WTC11 (cell line): ENCODE results near the gene TSGA10. TPM values are rescaled to one million over a fixed set of nuclear protein-coding genes. Genes with fewer than 3 reads are reported as not detected.

Source experiments
- CTCF ChIP-seq: fragments of 200-600 bp; IDR thresholded peaks from 2 replicates; pipeline ENCODE4 v1.8.0; 2022; ENCODE audit warnings: antibody characterized with exemption
- GABPB1 ChIP-seq: sonication (generic); formaldehyde crosslinking; IDR thresholded peaks from 2 replicates; pipeline ENCODE4 v1.8.1; 2023; ENCODE audit warnings: mild to moderate bottlenecking, missing genetic modification reagents
- GTF2I ChIP-seq: fragments of 250-450 bp; sonication (Bioruptor Pico); conservative IDR thresholded peaks from 2 replicates; pipeline ENCODE4 v1.4.0; 2021; ENCODE audit warnings: mild to moderate bottlenecking
- JUN ChIP-seq: sonication (generic); formaldehyde crosslinking; IDR thresholded peaks from 2 replicates; pipeline ENCODE4 v1.8.0; 2023; ENCODE audit warnings: mild to moderate bottlenecking, missing genetic modification reagents
- NR1H2 ChIP-seq: sonication (generic); formaldehyde crosslinking; IDR thresholded peaks from 2 replicates; pipeline ENCODE4 v1.9.0; 2021; ENCODE audit warnings: mild to moderate bottlenecking, moderate library complexity, missing genetic modification reagents
- total RNA-seq: library from RNA; stranded (reverse); gene quantifications from 3 replicates; pipeline ENCODE4 v1.2.3, GENCODE V29; 2021

Gene TSGA10
- total RNA-seq, 1 experiment from 2014 or later: 9.1 TPM

DNA sequence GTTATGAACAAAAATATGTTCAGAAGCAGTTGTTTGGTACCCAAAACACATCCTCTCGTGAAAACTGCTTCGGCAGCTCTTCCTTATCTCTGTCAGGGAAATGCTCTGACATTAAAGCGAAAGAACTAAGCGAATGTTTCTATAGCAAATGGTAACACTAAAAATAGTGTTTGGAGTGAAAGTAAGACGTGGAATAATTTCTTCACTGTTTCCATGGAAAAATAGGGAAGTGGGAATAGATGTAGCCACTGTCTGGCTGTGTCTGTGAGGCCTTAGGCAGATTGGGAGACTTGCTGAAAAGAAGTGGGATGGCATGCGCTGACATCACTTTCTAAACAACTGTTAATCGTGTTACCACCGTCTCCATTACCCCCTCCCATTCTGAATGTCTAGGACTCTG lies 207.2 kb downstream of the TSGA10 start (continued):
- TF ChIP-seq JUN (CRISPR knock-in tag): no peak
- no peak for TF ChIP-seq CTCF
- TF ChIP-seq GTF2I (CRISPR knock-in tag): no peak
- no peak for TF ChIP-seq GABPB1 (CRISPR knock-in tag)
- no peak for TF ChIP-seq NR1H2

Other genes starting within 250 kb of the TSGA10 start
- gene CRACDL, start 218.7 kb downstream of the TSGA10 start, total RNA-seq: 0.50 to 0.89 TPM (median 0.72 TPM) in 3 replicates
- 6.0 to 7.0 TPM (median 6.1 TPM) in 3 replicates for gene C2orf15, start 13.2 kb downstream of the TSGA10 start, total RNA-seq
- gene LIPT1, start within 50 bp of the TSGA10 start, total RNA-seq: 7.1 to 9.7 TPM (median 8.1 TPM) in 3 replicates
- 33.1 to 37.1 TPM (median 34.7 TPM) in 3 replicates for gene MITD1, start 26.1 kb upstream of the TSGA10 start, total RNA-seq
- gene MRPL30, start 26.2 kb upstream of the TSGA10 start, total RNA-seq: 28.7 to 34.9 TPM (median 33.4 TPM) in 3 replicates
- 0.25 TPM in 1 of 3 replicates, not detected in the others for gene LYG2, start 100.7 kb upstream of the TSGA10 start, total RNA-seq
- gene LYG1, start 146.3 kb upstream of the TSGA10 start, total RNA-seq: 0.35 to 0.76 TPM (median 0.55 TPM) in 3 replicates
- gene TXNDC9, start 181.4 kb upstream of the TSGA10 start, total RNA-seq: 24.1 to 31.0 TPM (median 24.6 TPM) in 3 replicates
- 52.1 to 68.8 TPM (median 52.5 TPM) in 3 replicates for gene EIF5B, start 182.4 kb upstream of the TSGA10 start, total RNA-seq